Spleen (tissue), 11 donors: Measurements from ENCODE around the gene UBE2G1. TPM values are rescaled to one million over a fixed set of nuclear protein-coding genes. Genes with fewer than 3 reads are reported as not detected.

ENCODE experiments used
- DNase-seq: peaks from one replicate; pipeline ENCODE4 v3.0.0-alpha.2; 2020
- H3K27ac ChIP-seq, 8 donors: fragments of 200-600 bp; sonication (generic) in 7 of 8; 1 replicate in 4 of 8; 2 replicates in 4 of 8; pipeline versions ENCODE4 v1.5.0 to v1.8.0; 2016 to 2021; ENCODE audit warnings: inconsistent platforms in 4 of 8, mild to moderate bottlenecking in 4 of 8, moderate library complexity in 1 of 8
- H3K27me3 ChIP-seq, 7 donors: fragments of 200-600 bp; sonication (generic) in 6 of 7; replicated peaks in 1 of 7; 1 replicate in 4 of 7; 2 replicates in 3 of 7; pipeline versions ENCODE4 v1.5.0 to v1.8.0; 2016 to 2021; ENCODE audit warnings: inconsistent platforms in 3 of 7, mild to moderate bottlenecking in 1 of 7
- H3K36me3 ChIP-seq, 6 donors: fragments of 200-600 bp; sonication (generic) in 5 of 6; 1 replicate in 4 of 6; 2 replicates in 2 of 6; pipeline versions ENCODE4 v1.5.0 to v1.8.0; 2016 to 2021; ENCODE audit warnings: inconsistent platforms in 2 of 6
- H3K4me1 ChIP-seq, 6 donors: fragments of 200-600 bp; sonication (generic) in 5 of 6; 1 replicate in 3 of 6; 2 replicates in 3 of 6; pipeline versions ENCODE4 v1.5.0 to v1.8.0; 2016 to 2021; ENCODE audit warnings: inconsistent platforms in 3 of 6
- H3K4me3 ChIP-seq, 8 donors: fragments of 200-600 bp; sonication (generic) in 7 of 8; 1 replicate in 4 of 8; 2 replicates in 4 of 8; pipeline versions ENCODE4 v1.5.0 to v1.8.0; 2016 to 2021; ENCODE audit warnings: inconsistent platforms in 4 of 8, mild to moderate bottlenecking in 4 of 8, moderate library complexity in 2 of 8
- H3K9me3 ChIP-seq, 8 donors: fragments of 200-600 bp; sonication (generic) in 7 of 8; 1 replicate in 4 of 8; 2 replicates in 4 of 8; pipeline versions ENCODE4 v1.5.0 to v1.8.0; 2016 to 2021; ENCODE audit warnings: inconsistent platforms in 4 of 8
- CTCF ChIP-seq, 11 experiments: fragments of 200-600 bp in 7 of 11; fragments of 450-650 bp in 4 of 11; sonication (generic) in 4 of 11; IDR thresholded peaks in 8 of 11; conservative IDR thresholded peaks in 3 of 11; 1 replicate in 7 of 11; 2 replicates in 4 of 11; pipeline versions ENCODE4 v1.4.0 to v1.8.0; 2016 to 2021; ENCODE audit warnings: antibody characterized with exemption in 11 of 11, inconsistent platforms in 4 of 11, mild to moderate bottlenecking in 1 of 11
- POLR2A ChIP-seq, 3 donors: fragments of 450-650 bp; IDR thresholded peaks; one replicate each; pipeline ENCODE4 v1.5.1; 2017; ENCODE audit warnings: antibody characterized with exemption in 3 of 3, mild to moderate bottlenecking in 1 of 3
- POLR2AphosphoS5 ChIP-seq, 3 donors: sonication (generic); formaldehyde crosslinking; IDR thresholded peaks; one replicate each; pipeline ENCODE4 v1.5.1; 2017; ENCODE audit warnings: antibody characterized with exemption in 3 of 3
- WGBS, 5 donors: extraction: QIAGEN DNeasy Blood & Tissue Kit in 3 of 5; methylation state at CpG; one replicate each; pipeline versions ENCODE4 v1.1.5 to v1.1.7; 2013 to 2018; 5-methylcytosine and 5-hydroxymethylcytosine counted together
- intact Hi-C: fragments of 100-400 bp; cut with DNase I; formaldehyde crosslinking; loops from one replicate; pipeline ENCODE4 v1.15.0; 2023; ENCODE audit warnings: low total_unique reads
- polyA plus RNA-seq, 3 donors: library from polyadenylated mRNA; stranded (reverse); fragments of 200-250 nt; gene quantifications; one replicate each; pipeline ENCODE4 v1.2.1, GENCODE V29; 2013
- total RNA-seq, 7 donors: library from RNA; depleted of rRNA in 3 of 7; stranded (reverse); fragments of >200 nt in 3 of 7; fragmentation: NEBNext Ultra II Directional in 4 of 7; extraction: Animal tissue kit (Norgen Biotek cat#: 25700) in 4 of 7; gene quantifications; one replicate each; pipeline versions ENCODE4 v1.1.0 to v1.2.1, GENCODE V29; 2016 to 2021
- donor health status: healthy with polysubstance abuse.
- donor health status: DM: no; HTN: no; CAD: no; lungs with moderate emphysema.
- donor health status: DM: no; HTN: no; CAD: no.
- donor health status: Bipolar disorder and iron deficiency.
- donor health status: healthy.
- donor health status: DM: no; HTN: no; CAD: no.
- donor health status: DM: yes; HTN: yes; CAD: no.

The UBE2G1 gene
- total and polyA plus RNA-seq, 10 donors, result 10.7 to 59.7 (median 54.1) TPM

- TF ChIP-seq CTCF (IDR thresholded peaks at IDR 0.05 in 8 of 11, conservative IDR thresholded peaks at IDR 0.05 in 3 of 11) (no peak), POLR2A (IDR thresholded peaks at IDR 0.05) (no peak), POLR2AphosphoS5 (IDR thresholded peaks at IDR 0.05) (no peak)
- Histone ChIP-seq H3K4me3 (no peak overlapping the region), H3K27ac (no peak overlapping the region), H3K27me3 (no peaks in the 10 kb centered on the region), H3K9me3 (no peaks in the 10 kb centered on the region), H3K4me1 (peaks cover 6 to 98% (median 70%) of the 10 kb centered on the region in 6 donors), H3K36me3 (peaks cover 0 to 22% (median 3%) of the 10 kb centered on the region in 6 donors)
- DNase-seq, result no peak
- WGBS, 5 donors, result 81 to 91% (median 82%) methylated on average over 4 of the region's 4 CpGs
- intact Hi-C loops, result no loop called here
Measured at GRCh38 chr17:4358154-4358553, 8.3 kb downstream of the UBE2G1 start.

GRCh38 chr17:4357671-4358070, 8.8 kb downstream of the UBE2G1 start:
- H3K4me1 ChIP-seq, result peaks cover 8 to 98% (median 67%) of the 10 kb centered on the region in 6 donors
- peaks cover 0 to 20% (median 3%) of the 10 kb centered on the region in 6 donors for H3K36me3 ChIP-seq
- H3K27me3 ChIP-seq, result no peaks in the 10 kb centered on the region
- H3K27ac ChIP-seq, result no peak overlapping the region
- H3K9me3 ChIP-seq, result no peaks in the 10 kb centered on the region
- no peak for DNase-seq
- TF ChIP-seq CTCF (IDR thresholded peaks at IDR 0.05 in 8 of 11, conservative IDR thresholded peaks at IDR 0.05 in 3 of 11) (no peak), POLR2AphosphoS5 (IDR thresholded peaks at IDR 0.05) (no peak), POLR2A (IDR thresholded peaks at IDR 0.05) (no peak)
- 92 to 100% (median 100%) methylated on average over 1 of the region's 1 CpG for WGBS, 5 donors
- intact Hi-C loops, result no loop called here
- H3K4me3 ChIP-seq, result no peak overlapping the region

GRCh38 chr17:4357030-4357628, 9.3 kb downstream of the UBE2G1 start:
- Histone ChIP-seq H3K4me1 (peaks cover 9 to 98% (median 67%) of the 10 kb centered on the region in 6 donors), H3K36me3 (peaks cover 0 to 14% (median under 1%) of the 10 kb centered on the region in 6 donors), H3K27ac (no peak overlapping the region), H3K27me3 (no peaks in the 10 kb centered on the region), H3K4me3 (no peak overlapping the region), H3K9me3 (no peaks in the 10 kb centered on the region)
- WGBS, 5 donors, result 70 to 83% (median 80%) methylated on average over 3 of the region's 3 CpGs
- no peak for DNase-seq
- TF ChIP-seq CTCF (IDR thresholded peaks at IDR 0.05 in 8 of 11, conservative IDR thresholded peaks at IDR 0.05 in 3 of 11), result no peak
- TF ChIP-seq POLR2A (IDR thresholded peaks at IDR 0.05), result no peak
- no peak for TF ChIP-seq POLR2AphosphoS5 (IDR thresholded peaks at IDR 0.05)
- intact Hi-C loops, result no loop called here

GRCh38 chr17:4354862-4355514, 11.5 kb downstream of the UBE2G1 start:
- peaks cover 9 to 98% (median 66%) of the 10 kb centered on the region in 6 donors for H3K4me1 ChIP-seq
- intact Hi-C loops, result no loop called here
- no peak for TF ChIP-seq POLR2AphosphoS5 (IDR thresholded peaks at IDR 0.05)
- no peak for TF ChIP-seq CTCF (IDR thresholded peaks at IDR 0.05 in 8 of 11, conservative IDR thresholded peaks at IDR 0.05 in 3 of 11)
- TF ChIP-seq POLR2A (IDR thresholded peaks at IDR 0.05), result no peak
- H3K9me3 ChIP-seq, result no peaks in the 10 kb centered on the region
- no peaks in the 10 kb centered on the region for H3K36me3 ChIP-seq
- no peaks in the 10 kb centered on the region for H3K27me3 ChIP-seq
- peak overlapping the region in 1 of 8 donors; percentile 35 for H3K27ac ChIP-seq
- whole genome bisulfite sequencing, 5 donors, result 85 to 90% (median 89%) methylated on average over 10 to 11 of the region's 11 CpGs
- no peak overlapping the region for H3K4me3 ChIP-seq
- DNase-seq, result no peak
